NB4 (cell line): Measurements from ENCODE around the gene INHBE.

Experiments
- CTCF ChIP-seq: IDR thresholded peaks from one replicate; pipeline ENCODE4 v1.5.1; 2012; ENCODE audit warnings: low read depth, low read length
- MYC ChIP-seq: IDR thresholded peaks from 2 replicates; pipeline ENCODE4 v1.6.1; 2011; ENCODE audit warnings: low read depth, low read length

- TF ChIP-seq CTCF (no peak), MYC (no peak)
These were observed 5.3 kb downstream of the INHBE start for GRCh38 chr12:57460468-57460784.
